HepG2 (cell line): ENCODE data around the gene DENND5B. TPM values are rescaled to one million over a fixed set of nuclear protein-coding genes. Genes with fewer than 3 reads are reported as not detected.

Source experiments
- ATAD3A ChIP-seq: sonication (generic); formaldehyde crosslinking; IDR thresholded peaks from 2 replicates; pipeline ENCODE4 v1.4.0; 2020; ENCODE audit warnings: missing genetic modification reagents
- GMEB1 ChIP-seq: sonication (generic); formaldehyde crosslinking; IDR thresholded peaks from 2 replicates; pipeline ENCODE4 v1.5.1; 2020; ENCODE audit warnings: missing genetic modification reagents, mild to moderate bottlenecking, borderline replicate concordance
- HNRNPL ChIP-seq: fragments of 200-400 bp; formaldehyde crosslinking; IDR thresholded peaks from 2 replicates; pipeline ENCODE4 v1.6.1; 2017; ENCODE audit warnings: mild to moderate bottlenecking, low read depth, low read length
- IRF2 ChIP-seq: IDR thresholded peaks from 2 replicates; pipeline ENCODE4 v1.6.1; 2018; ENCODE audit warnings: missing genetic modification reagents, missing compliant biosample characterization
- KLF13 ChIP-seq: sonication (generic); formaldehyde crosslinking; IDR thresholded peaks from 2 replicates; pipeline ENCODE4 v1.4.0; 2020; ENCODE audit warnings: mild to moderate bottlenecking, missing genetic modification reagents
- MAFF ChIP-seq: IDR thresholded peaks from 2 replicates; pipeline ENCODE4 v1.6.1; 2011; ENCODE audit warnings: low read depth, low read length, improper control_type of control experiment
- MBNL3 ChIP-seq: fragments of 250-450 bp; sonication (Bioruptor Pico); conservative IDR thresholded peaks from 2 replicates; pipeline ENCODE4 v1.8.0; 2022; ENCODE audit warnings: mild to moderate bottlenecking, inconsistent platforms
- MED13 ChIP-seq: sonication (generic); formaldehyde crosslinking; IDR thresholded peaks from 2 replicates; pipeline ENCODE4 v1.5.0; 2020; ENCODE audit warnings: missing genetic modification reagents
- NFKB2 ChIP-seq: sonication (generic); formaldehyde crosslinking; IDR thresholded peaks from 2 replicates; pipeline ENCODE4 v1.4.0; 2020; ENCODE audit warnings: missing genetic modification reagents, borderline replicate concordance
- RARG ChIP-seq: sonication (generic); formaldehyde crosslinking; IDR thresholded peaks from 2 replicates; pipeline ENCODE4 v1.4.0; 2020; ENCODE audit warnings: low read depth, mild to moderate bottlenecking, missing genetic modification reagents
- SMARCC2 ChIP-seq: fragments of 450-650 bp; IDR thresholded peaks from 2 replicates; pipeline ENCODE4 v1.6.1; 2017; ENCODE audit warnings: antibody characterized with exemption, mild to moderate bottlenecking
- SRF ChIP-seq: IDR thresholded peaks from 2 replicates; pipeline ENCODE4 v1.6.1; 2011; ENCODE audit warnings: mild to moderate bottlenecking, low read depth, low read length, moderate library complexity
- TIGD3 ChIP-seq: sonication (generic); formaldehyde crosslinking; IDR thresholded peaks from 2 replicates; pipeline ENCODE4 v1.5.1; 2020; ENCODE audit warnings: mild to moderate bottlenecking, missing genetic modification reagents, borderline replicate concordance
- TP53 ChIP-seq: sonication (generic); formaldehyde crosslinking; conservative IDR thresholded peaks from 2 replicates; pipeline ENCODE4 v1.4.0; 2020; ENCODE audit warnings: missing genetic modification reagents
- YEATS4 ChIP-seq: sonication (generic); formaldehyde crosslinking; IDR thresholded peaks from 2 replicates; pipeline ENCODE4 v1.4.0; 2020; ENCODE audit warnings: missing genetic modification reagents, borderline replicate concordance
- ZNF10 ChIP-seq: sonication (generic); formaldehyde crosslinking; IDR thresholded peaks from 2 replicates; pipeline ENCODE4 v1.4.0; 2020; ENCODE audit warnings: mild to moderate bottlenecking, low read depth, missing genetic modification reagents, borderline replicate concordance
- ZNF496 ChIP-seq: sonication (generic); formaldehyde crosslinking; IDR thresholded peaks from 2 replicates; pipeline ENCODE4 v1.8.1; 2023; ENCODE audit warnings: mild to moderate bottlenecking, moderate library complexity, missing genetic modification reagents; ENCODE audit not compliant: insufficient replicate concordance
- ZNF749 ChIP-seq: sonication (generic); formaldehyde crosslinking; IDR thresholded peaks from 2 replicates; pipeline ENCODE4 v1.8.0; 2022; ENCODE audit warnings: mild to moderate bottlenecking, missing genetic modification reagents, moderate library complexity, borderline replicate concordance
- ZNF83 ChIP-seq: sonication (generic); formaldehyde crosslinking; IDR thresholded peaks from 2 replicates; pipeline ENCODE4 v1.4.0; 2020; ENCODE audit warnings: missing genetic modification reagents, mild to moderate bottlenecking, borderline replicate concordance
- polyA plus RNA-seq, 8 experiments: library from polyadenylated mRNA; depleted of rRNA in 3 of 8; stranded (reverse) in 7 of 8; unstranded in 1 of 8; fragments of >200 nt; fragmentation: Illumina TruSeq in 4 of 8; extraction: Trizol in 4 of 8; gene quantifications; 2 replicates each; pipeline versions ENCODE4 v1.2.1 to v1.2.3, GENCODE V29; 2011 to 2016; ENCODE audit warnings: low read depth in 4 of 8, missing spikeins in 1 of 8, mixed read lengths in 1 of 8; ENCODE audit not compliant: insufficient read depth in 1 of 8
- total RNA-seq, 5 experiments: library from RNA; depleted of rRNA; stranded (reverse); fragments of >200 nt; fragmentation: Illumina TruSeq; extraction: Trizol; gene quantifications; 2 replicates each; pipeline ENCODE4 v1.2.3, GENCODE V29; 2016; ENCODE audit warnings: low read depth in 1 of 5
- TF ChIP-seq, protein P1 (sequence below): sonication (generic); formaldehyde crosslinking; IDR thresholded peaks from 2 replicates; pipeline ENCODE4 v1.4.0; 2020; ENCODE audit warnings: mild to moderate bottlenecking, missing genetic modification reagents
- TF ChIP-seq, protein P2 (sequence below): sonication (generic); formaldehyde crosslinking; conservative IDR thresholded peaks from 2 replicates; pipeline ENCODE4 v1.5.0; 2020; ENCODE audit warnings: missing genetic modification reagents
- TF ChIP-seq, protein P3 (sequence below): sonication (generic); formaldehyde crosslinking; IDR thresholded peaks from 2 replicates; pipeline ENCODE4 v1.8.0; 2022; ENCODE audit warnings: missing genetic modification reagents, mild to moderate bottlenecking, borderline replicate concordance

DENND5B gene
- total and polyA plus RNA-seq, 2 of the 13 experiments (the other 11 are each of a cell fraction or from before 2014, with no cell fraction given): 14.7 to 18.7 TPM

DNA sequence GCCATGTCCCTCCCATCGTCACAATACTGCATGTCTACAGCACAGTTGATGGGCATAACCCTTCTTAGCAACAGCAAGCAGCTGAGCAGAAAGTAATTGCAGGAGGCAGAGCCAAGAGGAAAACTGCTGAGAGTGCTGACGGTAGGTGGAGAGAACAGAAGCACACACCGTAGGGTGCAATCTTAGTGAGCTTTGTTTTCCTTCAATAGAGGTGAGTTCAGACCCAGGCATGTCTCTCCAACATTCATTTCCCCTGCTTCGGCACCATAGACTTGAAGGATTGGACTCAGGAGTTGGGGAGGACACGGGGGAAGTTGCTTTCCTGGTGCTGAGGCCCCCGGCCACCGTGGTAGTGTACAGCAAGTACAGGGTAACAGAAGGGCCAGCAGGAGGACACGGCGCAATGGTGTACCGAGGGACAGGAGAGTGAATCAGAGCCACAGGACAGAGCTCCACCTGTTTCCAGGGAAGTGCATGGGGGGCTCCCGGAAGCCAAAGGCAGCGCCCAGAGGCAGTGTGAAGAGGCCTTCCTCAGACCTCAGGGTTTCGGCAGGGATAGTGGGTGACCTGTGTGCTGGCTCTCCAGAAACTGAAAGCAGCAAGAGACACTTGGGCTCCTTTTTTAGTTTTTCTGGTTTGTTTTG, 228.7 kb downstream of the DENND5B start (continued):
- TF ChIP-seq GMEB1 (no peak; the same call in 1 of the 2 replicates), NFKB2 (CRISPR knock-in tag) (no peak), MAFF (no peak), KLF13 (CRISPR knock-in tag) (no peak), SMARCC2 (no peak), ZNF83 (CRISPR knock-in tag) (no peak), MED13 (no peak), YEATS4 (CRISPR knock-in tag) (no peak), TP53 (no peak), ZNF749 (no peak), IRF2 (no peak), ATAD3A (no peak), TIGD3 (no peak), RARG (CRISPR knock-in tag) (no peak), SRF (no peak), HNRNPL (no peak), ZNF10 (CRISPR knock-in tag) (no peak), ZNF496 (CRISPR knock-in tag) (no peak), MBNL3 (CRISPR knock-in tag) (no peak)
- TF ChIP-seq, protein P1, sequence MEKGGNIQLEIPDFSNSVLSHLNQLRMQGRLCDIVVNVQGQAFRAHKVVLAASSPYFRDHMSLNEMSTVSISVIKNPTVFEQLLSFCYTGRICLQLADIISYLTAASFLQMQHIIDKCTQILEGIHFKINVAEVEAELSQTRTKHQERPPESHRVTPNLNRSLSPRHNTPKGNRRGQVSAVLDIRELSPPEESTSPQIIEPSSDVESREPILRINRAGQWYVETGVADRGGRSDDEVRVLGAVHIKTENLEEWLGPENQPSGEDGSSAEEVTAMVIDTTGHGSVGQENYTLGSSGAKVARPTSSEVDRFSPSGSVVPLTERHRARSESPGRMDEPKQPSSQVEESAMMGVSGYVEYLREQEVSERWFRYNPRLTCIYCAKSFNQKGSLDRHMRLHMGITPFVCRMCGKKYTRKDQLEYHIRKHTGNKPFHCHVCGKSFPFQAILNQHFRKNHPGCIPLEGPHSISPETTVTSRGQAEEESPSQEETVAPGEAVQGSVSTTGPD (CRISPR knock-in tag): no peak
- TF ChIP-seq, protein P2, sequence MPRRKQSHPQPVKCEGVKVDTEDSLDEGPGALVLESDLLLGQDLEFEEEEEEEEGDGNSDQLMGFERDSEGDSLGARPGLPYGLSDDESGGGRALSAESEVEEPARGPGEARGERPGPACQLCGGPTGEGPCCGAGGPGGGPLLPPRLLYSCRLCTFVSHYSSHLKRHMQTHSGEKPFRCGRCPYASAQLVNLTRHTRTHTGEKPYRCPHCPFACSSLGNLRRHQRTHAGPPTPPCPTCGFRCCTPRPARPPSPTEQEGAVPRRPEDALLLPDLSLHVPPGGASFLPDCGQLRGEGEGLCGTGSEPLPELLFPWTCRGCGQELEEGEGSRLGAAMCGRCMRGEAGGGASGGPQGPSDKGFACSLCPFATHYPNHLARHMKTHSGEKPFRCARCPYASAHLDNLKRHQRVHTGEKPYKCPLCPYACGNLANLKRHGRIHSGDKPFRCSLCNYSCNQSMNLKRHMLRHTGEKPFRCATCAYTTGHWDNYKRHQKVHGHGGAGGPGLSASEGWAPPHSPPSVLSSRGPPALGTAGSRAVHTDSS: no peak
- TF ChIP-seq, protein P3, sequence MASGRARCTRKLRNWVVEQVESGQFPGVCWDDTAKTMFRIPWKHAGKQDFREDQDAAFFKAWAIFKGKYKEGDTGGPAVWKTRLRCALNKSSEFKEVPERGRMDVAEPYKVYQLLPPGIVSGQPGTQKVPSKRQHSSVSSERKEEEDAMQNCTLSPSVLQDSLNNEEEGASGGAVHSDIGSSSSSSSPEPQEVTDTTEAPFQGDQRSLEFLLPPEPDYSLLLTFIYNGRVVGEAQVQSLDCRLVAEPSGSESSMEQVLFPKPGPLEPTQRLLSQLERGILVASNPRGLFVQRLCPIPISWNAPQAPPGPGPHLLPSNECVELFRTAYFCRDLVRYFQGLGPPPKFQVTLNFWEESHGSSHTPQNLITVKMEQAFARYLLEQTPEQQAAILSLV (CRISPR knock-in tag): peak; percentile 31; the same call in 1 of the 2 replicates
